HEK293 (cell line): ENCODE measurements around the gene CASZ1.

Experiments used
- CTCF ChIA-PET: fragments of 350-600 bp; formaldehyde crosslinking; extraction: SDS; loops from one replicate; lab custom pipeline; 2021; ENCODE audit warnings: antibody characterized with exemption; lab: Yijun Ruan, JAX
- POLR2A ChIA-PET: fragments of 300-600 bp; formaldehyde crosslinking; extraction: SDS; loops from one replicate; lab custom pipeline; 2020; ENCODE audit warnings: antibody characterized with exemption, inconsistent platforms; lab: Yijun Ruan, JAX
- H3K27ac ChIP-seq: fragments of 200-500 bp; sonication (Bioruptor generic); 2 replicates; pipeline ENCODE4 v1.5.1; 2014; ENCODE audit warnings: low read depth, low read length, control low read depth, inconsistent platforms; ENCODE audit errors: extremely low read depth
- H3K36me3 ChIP-seq, 2 experiments: fragments of 200-500 bp in 1 of 2; sonication (Bioruptor generic) in 1 of 2; 1 replicate in 1 of 2; 2 replicates in 1 of 2; pipeline ENCODE4 v1.5.1; 2014 to 2017; ENCODE audit warnings: inconsistent platforms in 2 of 2, low read length in 2 of 2; ENCODE audit not compliant: control insufficient read depth in 2 of 2, insufficient read depth in 1 of 2
- H3K4me1 ChIP-seq: fragments of 200-500 bp; sonication (Bioruptor generic); 2 replicates; pipeline ENCODE4 v1.5.1; 2014; ENCODE audit warnings: mild to moderate bottlenecking, low read length, inconsistent platforms; ENCODE audit not compliant: control insufficient read depth, insufficient read depth
- H3K4me3 ChIP-seq: 2 replicates; pipeline ENCODE4 v1.5.1; 2011; ENCODE audit warnings: low read depth, mild to moderate bottlenecking, control low read depth, low read length, moderate library complexity
- H3K9me3 ChIP-seq: fragments of 200-500 bp; sonication (Bioruptor generic); 2 replicates; pipeline ENCODE4 v1.5.1; 2014; ENCODE audit warnings: low read depth, low read length, inconsistent platforms; ENCODE audit not compliant: control insufficient read depth, insufficient read depth
- EGR2 ChIP-seq: fragments of 450-650 bp; formaldehyde crosslinking; IDR thresholded peaks from 2 replicates; pipeline ENCODE4 v1.5.1; 2016; ENCODE audit warnings: low read depth, missing biosample characterization, missing genetic modification characterization
- MYNN ChIP-seq: fragments of 450-650 bp; formaldehyde crosslinking; IDR thresholded peaks from 2 replicates; pipeline ENCODE4 v1.5.1; 2016; ENCODE audit warnings: missing biosample characterization, missing genetic modification characterization, borderline replicate concordance
- REPIN1 ChIP-seq: fragments of 450-650 bp; formaldehyde crosslinking; IDR thresholded peaks from 2 replicates; pipeline ENCODE4 v1.5.1; 2017; ENCODE audit warnings: missing biosample characterization, missing genetic modification characterization, low read depth
- SCRT2 ChIP-seq: fragments of 450-650 bp; formaldehyde crosslinking; IDR thresholded peaks from 2 replicates; pipeline ENCODE4 v1.5.1; 2016; ENCODE audit warnings: missing biosample characterization, missing genetic modification characterization
- TCF7L2 ChIP-seq: IDR thresholded peaks from 2 replicates; pipeline ENCODE4 v1.6.1; 2011; ENCODE audit warnings: low read depth, mild to moderate bottlenecking, inconsistent platforms, low read length, moderate library complexity, borderline replicate concordance
- ZFP41 ChIP-seq: fragments of 450-650 bp; formaldehyde crosslinking; IDR thresholded peaks from 2 replicates; pipeline ENCODE4 v1.5.1; 2016; ENCODE audit warnings: missing biosample characterization, missing genetic modification characterization, borderline replicate concordance
- ZNF121 ChIP-seq: fragments of 450-650 bp; formaldehyde crosslinking; IDR thresholded peaks from 2 replicates; pipeline ENCODE4 v1.5.1; 2016; ENCODE audit warnings: missing biosample characterization, missing genetic modification characterization
- ZNF274 ChIP-seq, 2 experiments: fragments of 200-500 bp in 1 of 2; fragments of 450-650 bp in 1 of 2; sonication (Bioruptor generic) in 1 of 2; formaldehyde crosslinking in 1 of 2; IDR thresholded peaks; 2 replicates each; pipeline versions ENCODE4 v1.5.1 to v1.6.1; 2014 to 2016; ENCODE audit warnings: borderline replicate concordance in 1 of 2, inconsistent platforms in 1 of 2, low read length in 1 of 2, missing biosample characterization in 1 of 2, missing genetic modification characterization in 1 of 2
- ZNF354C ChIP-seq: fragments of 450-650 bp; formaldehyde crosslinking; IDR thresholded peaks from 2 replicates; pipeline ENCODE4 v1.5.1; 2016; ENCODE audit warnings: missing biosample characterization, missing genetic modification characterization, low read depth, borderline replicate concordance
- ZNF391 ChIP-seq: fragments of 450-650 bp; formaldehyde crosslinking; IDR thresholded peaks from 2 replicates; pipeline ENCODE4 v1.5.1; 2016; ENCODE audit warnings: low read depth, missing biosample characterization, missing genetic modification characterization, borderline replicate concordance
- ZNF510 ChIP-seq: fragments of 450-650 bp; formaldehyde crosslinking; IDR thresholded peaks from 2 replicates; pipeline ENCODE4 v1.5.1; 2018; ENCODE audit warnings: mild to moderate bottlenecking, missing genetic modification characterization, missing biosample characterization; ENCODE audit not compliant: insufficient replicate concordance
- ZNF521 ChIP-seq: fragments of 450-650 bp; formaldehyde crosslinking; IDR thresholded peaks from 2 replicates; pipeline ENCODE4 v1.5.1; 2017; ENCODE audit warnings: missing biosample characterization, mild to moderate bottlenecking, missing genetic modification characterization
- ZNF529 ChIP-seq: fragments of 450-650 bp; formaldehyde crosslinking; IDR thresholded peaks from 2 replicates; pipeline ENCODE4 v1.5.1; 2017; ENCODE audit warnings: missing genetic modification characterization, missing biosample characterization; ENCODE audit not compliant: insufficient replicate concordance
- ZNF621 ChIP-seq: fragments of 450-650 bp; formaldehyde crosslinking; IDR thresholded peaks from 2 replicates; pipeline ENCODE4 v1.5.1; 2017; ENCODE audit warnings: missing biosample characterization, missing genetic modification characterization
- ZNF654 ChIP-seq: fragments of 450-650 bp; formaldehyde crosslinking; IDR thresholded peaks from 2 replicates; pipeline ENCODE4 v1.5.1; 2016; ENCODE audit warnings: low read depth, missing biosample characterization, missing genetic modification characterization
- ZNF677 ChIP-seq: fragments of 450-650 bp; IDR thresholded peaks from 2 replicates; pipeline ENCODE4 v1.5.0; 2018; ENCODE audit warnings: missing biosample characterization, mild to moderate bottlenecking, missing genetic modification characterization, moderate library complexity
- ZNF785 ChIP-seq: fragments of 450-650 bp; formaldehyde crosslinking; IDR thresholded peaks from 2 replicates; pipeline ENCODE4 v1.5.1; 2016; ENCODE audit warnings: missing biosample characterization, missing genetic modification characterization
- TF ChIP-seq, protein P1 (sequence below): fragments of 450-650 bp; formaldehyde crosslinking; IDR thresholded peaks from 2 replicates; pipeline ENCODE4 v1.5.1; 2016; ENCODE audit warnings: missing biosample characterization, missing genetic modification characterization
- TF ChIP-seq, protein P2 (sequence below): fragments of 450-650 bp; formaldehyde crosslinking; IDR thresholded peaks from 2 replicates; pipeline ENCODE4 v1.5.1; 2016; ENCODE audit warnings: missing biosample characterization, missing genetic modification characterization
- TF ChIP-seq, protein P3 (sequence below): fragments of 450-650 bp; formaldehyde crosslinking; IDR thresholded peaks from 2 replicates; pipeline ENCODE4 v1.5.1; 2016; ENCODE audit warnings: missing biosample characterization, missing genetic modification characterization
- TF ChIP-seq, protein P4 (sequence below): fragments of 450-650 bp; formaldehyde crosslinking; optimal IDR thresholded peaks from 2 replicates; pipeline ENCODE3; 2016; ENCODE audit warnings: missing biosample characterization, mild to moderate bottlenecking, missing genetic modification characterization
- TF ChIP-seq, protein P5 (sequence below): fragments of 450-650 bp; formaldehyde crosslinking; IDR thresholded peaks from 2 replicates; pipeline ENCODE4 v1.5.1; 2017; ENCODE audit warnings: missing biosample characterization, missing genetic modification characterization

The CASZ1 gene

DNA sequence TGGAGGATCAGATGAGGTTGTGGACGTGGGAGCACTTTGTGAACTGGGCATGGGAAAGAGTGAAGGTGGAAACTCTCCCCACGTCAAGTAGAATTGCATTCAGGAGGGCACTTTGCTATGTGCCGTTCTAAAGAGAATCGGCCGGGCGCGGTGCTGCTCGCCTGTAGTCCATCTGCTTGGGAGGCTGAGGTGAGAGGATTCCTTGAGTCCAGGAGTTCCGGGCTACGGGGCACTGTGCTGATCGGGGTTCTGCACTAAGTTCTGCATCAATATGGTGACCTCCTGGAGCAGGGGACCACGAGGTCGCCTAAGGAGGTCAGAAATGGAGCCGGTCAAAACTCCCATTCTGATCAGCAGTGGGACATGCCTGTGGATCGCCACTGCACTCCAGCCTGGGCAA is 179.8 kb downstream of the CASZ1 start (continued):
- TF ChIP-seq ZNF121 (tag by site-specific recombination), result no peak

DNA sequence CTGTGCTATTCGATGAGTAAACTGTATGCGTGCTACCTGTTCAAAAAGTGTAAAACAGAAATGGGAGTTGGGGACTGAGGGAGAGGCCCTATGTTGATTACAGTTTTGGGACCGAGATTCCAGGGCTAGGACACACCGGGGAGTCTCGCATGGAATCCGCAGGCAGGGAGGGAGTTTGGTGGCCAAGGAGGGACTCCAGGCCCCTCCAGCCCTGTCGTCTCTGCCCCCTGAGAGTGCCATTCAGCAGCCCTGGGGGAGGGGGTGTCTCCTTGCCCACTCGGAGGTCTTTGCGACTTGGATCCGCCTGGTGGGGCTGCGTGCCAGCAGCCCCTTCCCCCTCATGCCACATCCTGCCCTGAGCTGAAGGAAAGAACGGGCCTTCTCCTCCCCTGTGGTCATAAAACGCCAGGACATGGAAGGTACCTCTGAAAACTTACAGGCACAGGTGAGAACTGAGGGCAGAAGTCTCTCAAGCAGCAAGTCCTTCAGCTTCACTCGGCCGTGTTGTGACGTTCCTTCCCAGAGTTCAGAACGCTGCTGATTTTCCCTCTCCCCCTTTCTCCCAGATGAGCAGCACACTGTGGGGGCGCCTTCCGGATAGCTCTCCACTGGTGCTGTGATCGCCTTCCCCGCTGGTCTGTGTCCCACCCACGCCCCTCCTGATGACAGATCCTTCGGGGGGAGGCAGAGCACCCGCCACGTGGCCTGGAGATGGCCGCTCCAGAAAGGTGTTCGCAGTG is 180.3 kb downstream of the CASZ1 start:
- CTCF ChIA-PET, result interaction anchor here (0.6 kb wide), 1 partner anchor 326 kb away, joined by 4 read pairs; no protein-coding TSS in a partner anchor
- no peak overlapping the region for H3K27ac ChIP-seq
- no peaks in the 10 kb centered on the region for H3K4me1 ChIP-seq
- H3K4me3 ChIP-seq, result no peak overlapping the region
- H3K9me3 ChIP-seq, result no peaks in the 10 kb centered on the region
- TF ChIP-seq, protein P1, sequence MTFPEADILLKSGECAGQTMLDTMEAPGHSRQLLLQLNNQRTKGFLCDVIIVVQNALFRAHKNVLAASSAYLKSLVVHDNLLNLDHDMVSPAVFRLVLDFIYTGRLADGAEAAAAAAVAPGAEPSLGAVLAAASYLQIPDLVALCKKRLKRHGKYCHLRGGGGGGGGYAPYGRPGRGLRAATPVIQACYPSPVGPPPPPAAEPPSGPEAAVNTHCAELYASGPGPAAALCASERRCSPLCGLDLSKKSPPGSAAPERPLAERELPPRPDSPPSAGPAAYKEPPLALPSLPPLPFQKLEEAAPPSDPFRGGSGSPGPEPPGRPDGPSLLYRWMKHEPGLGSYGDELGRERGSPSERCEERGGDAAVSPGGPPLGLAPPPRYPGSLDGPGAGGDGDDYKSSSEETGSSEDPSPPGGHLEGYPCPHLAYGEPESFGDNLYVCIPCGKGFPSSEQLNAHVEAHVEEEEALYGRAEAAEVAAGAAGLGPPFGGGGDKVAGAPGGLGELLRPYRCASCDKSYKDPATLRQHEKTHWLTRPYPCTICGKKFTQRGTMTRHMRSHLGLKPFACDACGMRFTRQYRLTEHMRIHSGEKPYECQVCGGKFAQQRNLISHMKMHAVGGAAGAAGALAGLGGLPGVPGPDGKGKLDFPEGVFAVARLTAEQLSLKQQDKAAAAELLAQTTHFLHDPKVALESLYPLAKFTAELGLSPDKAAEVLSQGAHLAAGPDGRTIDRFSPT, result no peak
- TF ChIP-seq ZNF677 (tag by site-specific recombination) (no peak), ZNF529 (no peak), ZNF654 (tag by site-specific recombination) (no peak), EGR2 (tag by site-specific recombination) (no peak), ZNF521 (tag by site-specific recombination) (no peak), SCRT2 (tag by site-specific recombination) (no peak), TCF7L2 (no peak), ZNF354C (tag by site-specific recombination) (no peak)
- TF ChIP-seq, protein P2, sequence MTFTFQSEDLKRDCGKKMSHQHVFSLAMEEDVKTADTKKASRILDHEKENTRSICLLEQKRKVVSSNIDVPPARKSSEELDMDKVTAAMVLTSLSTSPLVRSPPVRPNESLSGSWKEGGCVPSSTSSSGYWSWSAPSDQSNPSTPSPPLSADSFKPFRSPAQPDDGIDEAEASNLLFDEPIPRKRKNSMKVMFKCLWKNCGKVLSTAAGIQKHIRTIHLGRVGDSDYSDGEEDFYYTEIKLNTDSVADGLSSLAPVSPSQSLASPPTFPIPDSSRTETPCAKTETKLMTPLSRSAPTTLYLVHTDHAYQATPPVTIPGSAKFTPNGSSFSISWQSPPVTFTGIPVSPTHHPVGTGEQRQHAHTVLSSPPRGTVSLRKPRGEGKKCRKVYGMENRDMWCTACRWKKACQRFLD, result no peak
- TF ChIP-seq, protein P3, sequence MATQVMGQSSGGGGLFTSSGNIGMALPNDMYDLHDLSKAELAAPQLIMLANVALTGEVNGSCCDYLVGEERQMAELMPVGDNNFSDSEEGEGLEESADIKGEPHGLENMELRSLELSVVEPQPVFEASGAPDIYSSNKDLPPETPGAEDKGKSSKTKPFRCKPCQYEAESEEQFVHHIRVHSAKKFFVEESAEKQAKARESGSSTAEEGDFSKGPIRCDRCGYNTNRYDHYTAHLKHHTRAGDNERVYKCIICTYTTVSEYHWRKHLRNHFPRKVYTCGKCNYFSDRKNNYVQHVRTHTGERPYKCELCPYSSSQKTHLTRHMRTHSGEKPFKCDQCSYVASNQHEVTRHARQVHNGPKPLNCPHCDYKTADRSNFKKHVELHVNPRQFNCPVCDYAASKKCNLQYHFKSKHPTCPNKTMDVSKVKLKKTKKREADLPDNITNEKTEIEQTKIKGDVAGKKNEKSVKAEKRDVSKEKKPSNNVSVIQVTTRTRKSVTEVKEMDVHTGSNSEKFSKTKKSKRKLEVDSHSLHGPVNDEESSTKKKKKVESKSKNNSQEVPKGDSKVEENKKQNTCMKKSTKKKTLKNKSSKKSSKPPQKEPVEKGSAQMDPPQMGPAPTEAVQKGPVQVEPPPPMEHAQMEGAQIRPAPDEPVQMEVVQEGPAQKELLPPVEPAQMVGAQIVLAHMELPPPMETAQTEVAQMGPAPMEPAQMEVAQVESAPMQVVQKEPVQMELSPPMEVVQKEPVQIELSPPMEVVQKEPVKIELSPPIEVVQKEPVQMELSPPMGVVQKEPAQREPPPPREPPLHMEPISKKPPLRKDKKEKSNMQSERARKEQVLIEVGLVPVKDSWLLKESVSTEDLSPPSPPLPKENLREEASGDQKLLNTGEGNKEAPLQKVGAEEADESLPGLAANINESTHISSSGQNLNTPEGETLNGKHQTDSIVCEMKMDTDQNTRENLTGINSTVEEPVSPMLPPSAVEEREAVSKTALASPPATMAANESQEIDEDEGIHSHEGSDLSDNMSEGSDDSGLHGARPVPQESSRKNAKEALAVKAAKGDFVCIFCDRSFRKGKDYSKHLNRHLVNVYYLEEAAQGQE (tag by site-specific recombination), result no peak
- TF ChIP-seq, protein P4, sequence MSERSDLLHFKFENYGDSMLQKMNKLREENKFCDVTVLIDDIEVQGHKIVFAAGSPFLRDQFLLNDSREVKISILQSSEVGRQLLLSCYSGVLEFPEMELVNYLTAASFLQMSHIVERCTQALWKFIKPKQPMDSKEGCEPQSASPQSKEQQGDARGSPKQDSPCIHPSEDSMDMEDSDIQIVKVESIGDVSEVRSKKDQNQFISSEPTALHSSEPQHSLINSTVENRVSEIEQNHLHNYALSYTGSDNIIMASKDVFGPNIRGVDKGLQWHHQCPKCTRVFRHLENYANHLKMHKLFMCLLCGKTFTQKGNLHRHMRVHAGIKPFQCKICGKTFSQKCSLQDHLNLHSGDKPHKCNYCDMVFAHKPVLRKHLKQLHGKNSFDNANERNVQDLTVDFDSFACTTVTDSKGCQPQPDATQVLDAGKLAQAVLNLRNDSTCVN (tag by site-specific recombination), result no peak
- H3K36me3 ChIP-seq, result peaks cover 0 to 6% of the 10 kb centered on the region in 2 experiments; a peak in 1 of 3 replicates
- POLR2A ChIA-PET, result no interaction called here

DNA sequence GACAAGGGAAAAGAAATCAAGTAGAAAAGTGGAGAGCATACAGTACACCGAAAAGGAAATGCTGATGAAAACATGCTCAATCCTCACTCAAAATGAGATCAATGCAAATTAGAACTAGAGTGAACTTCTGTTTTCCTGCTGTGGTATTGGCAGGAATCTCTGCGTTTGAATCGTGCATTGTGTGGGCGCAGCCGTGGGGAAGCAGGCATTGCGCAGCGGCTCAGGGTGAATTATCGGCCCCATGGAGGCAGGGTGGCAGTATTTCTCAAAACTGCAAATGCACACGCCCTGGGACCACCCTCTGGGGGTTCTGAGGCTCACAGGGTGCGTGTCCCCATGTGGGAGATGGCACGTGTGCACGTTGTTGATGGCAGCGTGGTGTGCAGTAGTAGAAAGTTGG is 181.1 kb downstream of the CASZ1 start:
- CTCF ChIA-PET, result no interaction called here
- POLR2A ChIA-PET, result no interaction called here
- Histone ChIP-seq H3K36me3 (peaks cover 0 to 6% of the 10 kb centered on the region in 2 experiments; a peak in 1 of 3 replicates), H3K9me3 (no peaks in the 10 kb centered on the region), H3K4me3 (no peak overlapping the region), H3K27ac (no peak overlapping the region), H3K4me1 (no peaks in the 10 kb centered on the region)
- no peak for TF ChIP-seq REPIN1 (tag by site-specific recombination)
- TF ChIP-seq ZFP41 (tag by site-specific recombination), result no peak
- TF ChIP-seq, protein P5, sequence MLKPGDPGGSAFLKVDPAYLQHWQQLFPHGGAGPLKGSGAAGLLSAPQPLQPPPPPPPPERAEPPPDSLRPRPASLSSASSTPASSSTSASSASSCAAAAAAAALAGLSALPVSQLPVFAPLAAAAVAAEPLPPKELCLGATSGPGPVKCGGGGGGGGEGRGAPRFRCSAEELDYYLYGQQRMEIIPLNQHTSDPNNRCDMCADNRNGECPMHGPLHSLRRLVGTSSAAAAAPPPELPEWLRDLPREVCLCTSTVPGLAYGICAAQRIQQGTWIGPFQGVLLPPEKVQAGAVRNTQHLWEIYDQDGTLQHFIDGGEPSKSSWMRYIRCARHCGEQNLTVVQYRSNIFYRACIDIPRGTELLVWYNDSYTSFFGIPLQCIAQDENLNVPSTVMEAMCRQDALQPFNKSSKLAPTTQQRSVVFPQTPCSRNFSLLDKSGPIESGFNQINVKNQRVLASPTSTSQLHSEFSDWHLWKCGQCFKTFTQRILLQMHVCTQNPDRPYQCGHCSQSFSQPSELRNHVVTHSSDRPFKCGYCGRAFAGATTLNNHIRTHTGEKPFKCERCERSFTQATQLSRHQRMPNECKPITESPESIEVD (tag by site-specific recombination), result no peak
- no peak for TF ChIP-seq ZNF785
- no peak for TF ChIP-seq ZNF274 (IDR thresholded peaks at IDR 0.05; ENCODE audit: low read length)
- no peak for TF ChIP-seq ZNF274 (tag by site-specific recombination; IDR thresholded peaks at IDR 0.05; ENCODE audit: borderline replicate concordance)
- no peak for TF ChIP-seq ZNF391
- TF ChIP-seq ZNF621 (tag by site-specific recombination), result no peak
- no peak for TF ChIP-seq ZNF510 (tag by site-specific recombination)
- TF ChIP-seq MYNN (tag by site-specific recombination), result no peak
- TF ChIP-seq ZNF521 (tag by site-specific recombination), result no peak
